GM19438 (cell line): ENCODE measurements around the gene WDR76.

Experiments used
- ATAC-seq: cut with Tn5 transposase; IDR thresholded peaks from one replicate; pipeline ENCODE4 v1.9.1; 2021; ENCODE audit warnings: low read depth; ENCODE audit not compliant: unreplicated experiment

Gene WDR76

DNA sequence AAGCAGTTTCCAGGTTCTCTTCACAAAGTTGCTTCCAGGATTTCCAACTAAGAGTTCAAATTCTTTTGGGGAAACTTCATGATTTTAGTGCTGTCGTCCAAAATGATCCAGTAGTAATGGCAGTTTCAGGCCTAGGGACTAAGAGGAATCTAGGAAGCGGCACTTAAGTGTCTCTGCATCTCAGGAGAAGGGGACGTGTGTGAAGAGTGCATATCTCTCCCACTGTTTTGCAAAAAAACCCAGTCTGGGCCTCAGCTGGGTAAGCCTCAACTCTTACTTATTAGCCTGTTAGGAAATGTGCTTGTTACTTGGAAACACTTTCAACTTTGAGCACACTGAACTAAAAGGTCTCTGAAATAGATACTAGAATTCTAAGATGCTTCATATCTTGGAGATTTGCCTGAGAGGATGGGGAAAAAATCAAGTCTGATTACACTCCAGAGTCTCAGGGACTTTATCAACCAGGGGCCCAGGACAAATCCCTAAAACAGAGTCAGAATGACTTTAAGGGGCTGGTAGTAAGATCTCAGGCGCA lies 81.8 kb downstream of the WDR76 start:
- ATAC-seq: no peak

GRCh38 chr15:43911235-43911781 lies 84.5 kb downstream of the WDR76 start:
- ATAC-seq: no peak

DNA sequence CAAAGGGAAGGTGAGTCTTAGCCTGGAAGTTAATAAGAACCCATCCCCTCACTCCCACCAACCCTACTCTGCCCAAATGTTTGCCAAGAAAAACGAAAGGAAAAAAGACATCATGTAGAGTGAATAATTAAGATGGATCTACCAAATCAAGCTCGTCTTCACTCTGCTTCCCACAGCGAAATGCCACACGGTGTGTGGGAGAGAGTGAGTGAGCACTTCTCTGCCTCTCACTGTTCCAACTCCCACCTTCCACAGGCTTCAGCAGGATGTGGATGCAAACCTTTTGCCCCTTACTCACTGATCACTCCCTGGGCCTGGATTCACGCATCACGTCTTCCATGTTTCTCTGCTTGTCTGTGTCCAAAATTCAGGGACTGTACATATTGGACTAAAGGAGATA lies 85.4 kb downstream of the WDR76 start:
- ATAC-seq: no peak

- no peak for ATAC-seq
These were observed 86.4 kb downstream of the WDR76 start for GRCh38 chr15:43913026-43913780.

DNA sequence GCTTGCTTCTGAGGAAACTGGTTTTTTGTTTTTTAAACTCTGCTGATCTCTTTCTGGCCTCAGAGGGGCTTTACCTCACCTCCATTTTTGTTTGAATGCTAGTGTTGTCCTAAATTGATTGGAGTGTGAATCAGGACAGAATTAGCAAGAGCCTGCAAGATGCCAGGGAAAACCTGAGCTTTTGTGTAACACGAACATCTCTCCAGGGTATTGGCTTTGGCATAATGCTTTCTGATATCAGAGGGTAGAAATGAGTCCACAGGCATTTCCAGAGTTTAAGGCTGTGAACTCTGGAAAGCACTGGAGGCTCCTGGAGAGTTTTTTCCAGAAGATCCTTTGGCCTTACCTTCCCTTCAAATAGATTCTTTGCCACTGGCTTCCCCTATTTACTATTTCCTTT lies 87.1 kb downstream of the WDR76 start:
- no peak for ATAC-seq

DNA sequence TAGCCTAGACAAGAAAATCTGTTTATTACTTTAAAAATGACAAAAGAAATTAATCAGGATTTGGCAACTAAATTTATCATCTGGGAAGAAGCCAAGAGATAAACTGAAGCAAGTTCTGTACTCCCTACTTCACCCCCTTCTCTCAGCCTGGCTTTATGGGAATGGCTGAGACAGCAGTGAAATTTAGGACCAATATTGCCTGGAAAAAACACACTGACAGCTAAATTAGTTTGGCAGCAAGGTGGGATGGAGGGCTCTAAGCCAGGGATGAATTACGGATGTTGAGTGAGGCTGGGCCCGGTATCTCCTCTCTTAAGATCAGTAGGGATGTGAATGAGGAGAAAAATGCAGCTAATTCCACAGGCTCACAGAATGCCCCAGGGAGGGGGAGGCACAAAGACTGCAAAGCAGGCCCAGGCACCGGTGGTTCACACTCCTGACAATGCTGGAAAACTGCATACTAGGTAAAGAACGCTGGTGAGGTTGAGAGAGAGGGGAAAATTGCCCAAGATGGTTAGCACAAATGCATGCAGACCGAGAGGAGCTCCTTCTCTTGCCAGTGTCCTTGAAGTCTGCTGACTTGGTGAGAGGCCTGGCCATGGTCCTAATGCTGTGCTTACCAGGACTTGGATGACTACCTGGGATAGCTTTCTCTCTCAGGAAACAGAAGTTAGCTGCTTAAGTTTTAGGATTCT lies 89.0 kb downstream of the WDR76 start:
- ATAC-seq: no peak

DNA sequence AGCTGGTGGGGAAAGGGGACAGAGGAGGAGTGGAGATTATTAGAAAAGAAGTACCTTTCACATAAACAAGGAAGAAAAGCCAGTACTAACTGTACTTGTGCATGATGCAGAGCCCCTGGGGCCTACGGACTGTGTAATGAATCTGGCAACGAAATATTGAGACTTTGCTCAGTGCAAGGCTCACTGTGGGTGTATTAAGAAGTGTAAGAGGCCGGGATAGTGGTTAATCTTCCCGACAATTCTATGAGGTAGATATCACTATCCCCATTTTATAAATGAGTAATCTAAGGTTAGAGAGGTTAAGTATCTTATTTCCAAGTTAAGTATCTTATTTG lies 89.5 kb downstream of the WDR76 start:
- no peak for ATAC-seq
